Measurements from ENCODE around the gene DAGLA.
A peak's percentile ranks its signal among the peaks of the same experiment; 100 is the strongest.

DAGLA gene

DNA sequence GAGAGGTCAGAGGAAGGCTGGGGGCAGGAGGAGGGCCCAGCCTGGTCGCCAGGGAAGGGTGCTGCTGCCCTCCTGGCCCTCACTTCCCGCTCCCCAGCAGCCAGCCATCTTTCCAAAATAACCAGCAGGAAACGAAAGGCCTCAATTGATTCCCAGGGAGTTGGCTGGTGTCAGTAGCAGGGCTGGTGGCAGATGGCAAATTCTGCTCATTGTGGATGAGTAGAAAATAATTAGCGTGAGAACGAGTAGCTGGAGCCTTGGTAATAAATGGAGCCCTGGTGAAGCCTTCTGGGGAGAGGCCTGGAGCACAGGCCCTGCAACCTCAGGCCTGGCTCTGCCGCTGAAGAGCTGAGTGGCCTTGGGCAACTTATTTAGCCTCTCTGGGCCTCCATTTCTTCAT lies 31.3 kb downstream of the DAGLA start:
- no peak for DNase-seq

DNA sequence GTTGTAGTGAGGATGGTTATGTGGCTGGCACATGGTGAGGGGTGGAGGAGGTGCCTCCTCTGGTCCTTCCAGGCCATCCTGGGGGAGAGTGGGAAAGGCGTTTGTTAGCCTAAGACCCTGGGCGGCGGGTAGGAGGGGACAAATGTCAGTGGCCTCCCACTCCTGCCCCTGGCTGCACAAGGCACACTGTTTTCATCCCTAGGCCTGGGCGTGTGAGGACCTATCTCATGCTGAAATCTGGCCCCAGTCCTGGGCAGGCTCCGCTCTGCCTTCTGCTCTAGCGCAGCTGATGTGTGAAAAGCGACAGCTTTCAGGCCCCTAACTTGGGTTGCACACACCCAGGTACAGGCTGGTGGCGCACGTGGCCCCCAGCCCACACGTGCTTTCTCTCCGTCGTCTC lies 32.1 kb downstream of the DAGLA start:
- no peak for DNase-seq

DNA sequence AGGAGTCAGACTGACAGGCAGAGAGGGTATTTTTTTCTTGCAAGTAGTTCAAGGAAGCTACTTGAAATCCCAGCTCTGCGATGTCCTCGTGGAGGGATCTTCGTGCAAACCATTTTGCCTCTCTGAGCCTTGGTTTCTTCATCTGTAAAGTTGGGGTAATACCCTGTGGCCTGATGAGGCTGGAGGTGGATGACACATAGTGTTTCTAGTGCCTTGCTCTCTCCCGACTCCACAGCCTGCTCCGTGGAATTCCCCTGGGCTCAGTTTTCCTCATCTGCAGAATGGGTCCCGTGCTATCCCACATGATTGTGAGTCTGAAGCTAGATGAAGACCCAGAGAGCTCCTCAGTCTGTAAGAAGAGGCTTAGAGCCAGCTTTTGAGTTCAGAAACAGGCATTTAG lies 32.7 kb downstream of the DAGLA start:
- no peak for DNase-seq

DNA sequence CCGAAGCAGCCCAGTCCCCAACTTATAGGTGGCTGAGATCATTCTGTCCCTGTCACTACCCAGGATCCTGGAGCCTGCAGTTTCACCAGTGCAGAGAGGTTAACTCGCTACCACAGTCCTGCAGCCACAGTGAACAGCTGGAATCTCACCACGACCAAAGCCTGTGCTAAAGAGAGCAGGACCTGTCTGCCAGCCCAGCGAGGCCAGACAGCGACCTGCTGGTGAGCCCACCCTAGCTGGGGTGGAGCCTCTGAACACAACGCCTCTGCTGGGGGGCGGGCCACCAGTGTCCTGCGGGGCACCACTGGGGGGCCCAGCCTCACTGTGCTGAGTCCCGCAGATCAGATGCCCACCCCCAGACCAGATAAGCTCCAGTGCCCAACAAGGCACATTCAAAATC lies 33.3 kb downstream of the DAGLA start:
- no peak for DNase-seq

DNA sequence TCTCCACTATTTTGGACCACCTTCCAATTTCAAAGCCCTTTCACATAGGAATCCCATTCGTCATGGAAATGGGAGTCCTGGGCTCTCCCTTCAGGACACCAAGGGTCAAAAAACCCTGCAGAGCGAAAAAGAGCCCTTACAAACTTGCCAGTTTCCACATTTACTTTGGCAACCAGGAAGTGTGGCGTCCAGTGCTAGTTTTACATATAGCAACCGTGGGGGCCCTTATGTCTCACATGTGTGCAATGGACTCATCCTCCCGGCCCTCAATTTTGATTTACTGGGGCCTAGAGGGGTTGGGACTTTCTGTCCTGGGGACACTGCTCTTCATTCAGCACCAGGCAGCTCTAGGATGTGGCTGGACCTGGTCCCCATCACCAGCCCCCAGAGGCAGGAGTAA lies 33.7 kb downstream of the DAGLA start:
- no peak for DNase-seq

DNA sequence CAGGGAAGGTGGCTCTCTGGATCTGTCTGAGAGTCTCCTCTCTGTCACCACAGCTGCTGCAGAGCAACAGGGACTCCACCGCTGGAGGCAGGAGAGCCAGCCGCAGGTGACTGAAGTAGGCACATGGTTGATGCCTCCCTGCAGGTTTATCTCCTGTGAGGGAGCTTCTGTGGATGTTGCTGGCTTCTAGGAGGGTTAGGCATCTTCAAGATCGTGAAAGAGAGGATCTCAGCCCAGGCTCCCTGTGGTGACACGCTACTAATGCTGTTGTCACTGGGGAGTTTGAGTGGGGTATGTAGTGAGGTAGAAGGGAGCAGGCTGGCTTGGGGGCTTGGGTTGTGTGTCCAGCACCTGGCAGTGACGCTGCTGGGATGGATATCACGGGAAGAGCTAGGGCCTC lies 34.1 kb downstream of the DAGLA start:
- DNase-seq = no peak

DNA sequence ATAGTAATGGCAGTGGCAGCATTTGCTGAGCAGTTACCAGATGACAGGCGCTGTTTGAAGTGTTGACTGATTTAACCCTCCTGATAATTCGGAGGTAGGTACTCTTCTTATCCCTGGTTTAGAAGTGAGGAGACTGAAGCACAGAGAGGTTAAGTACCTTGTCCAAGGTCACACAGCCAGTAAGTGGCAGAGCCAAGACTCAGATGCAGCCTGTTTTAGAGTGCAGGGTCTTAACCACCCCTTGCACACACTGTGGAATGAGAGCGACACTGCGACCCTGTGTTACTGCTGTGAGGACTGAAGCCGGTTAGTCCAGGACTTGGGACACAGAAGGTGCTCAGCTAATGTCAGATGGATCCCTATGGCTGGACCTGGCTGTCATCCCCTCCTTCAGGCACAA lies 34.7 kb downstream of the DAGLA start:
- no peak for DNase-seq

DNA sequence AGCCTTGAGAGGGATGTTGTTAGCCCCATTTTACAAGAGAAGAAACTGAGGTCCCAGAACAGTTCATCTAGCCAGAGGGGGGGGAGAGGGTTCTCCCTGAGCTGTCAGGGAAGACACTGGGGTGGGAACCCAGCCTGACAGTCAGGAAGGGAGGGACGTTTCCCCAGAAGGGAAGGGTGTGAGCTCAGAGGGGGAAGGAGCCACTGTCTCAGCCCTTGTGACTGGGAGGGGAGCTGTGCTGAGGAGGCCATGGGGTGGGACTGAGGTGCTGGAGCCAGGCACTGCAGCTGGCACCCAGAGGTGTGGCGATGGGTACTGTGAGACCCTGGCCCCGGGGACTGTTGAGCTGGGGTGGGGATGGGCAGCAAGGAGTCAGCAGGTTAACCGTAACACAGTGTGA lies 35.7 kb downstream of the DAGLA start:
- no peak for DNase-seq

DNA sequence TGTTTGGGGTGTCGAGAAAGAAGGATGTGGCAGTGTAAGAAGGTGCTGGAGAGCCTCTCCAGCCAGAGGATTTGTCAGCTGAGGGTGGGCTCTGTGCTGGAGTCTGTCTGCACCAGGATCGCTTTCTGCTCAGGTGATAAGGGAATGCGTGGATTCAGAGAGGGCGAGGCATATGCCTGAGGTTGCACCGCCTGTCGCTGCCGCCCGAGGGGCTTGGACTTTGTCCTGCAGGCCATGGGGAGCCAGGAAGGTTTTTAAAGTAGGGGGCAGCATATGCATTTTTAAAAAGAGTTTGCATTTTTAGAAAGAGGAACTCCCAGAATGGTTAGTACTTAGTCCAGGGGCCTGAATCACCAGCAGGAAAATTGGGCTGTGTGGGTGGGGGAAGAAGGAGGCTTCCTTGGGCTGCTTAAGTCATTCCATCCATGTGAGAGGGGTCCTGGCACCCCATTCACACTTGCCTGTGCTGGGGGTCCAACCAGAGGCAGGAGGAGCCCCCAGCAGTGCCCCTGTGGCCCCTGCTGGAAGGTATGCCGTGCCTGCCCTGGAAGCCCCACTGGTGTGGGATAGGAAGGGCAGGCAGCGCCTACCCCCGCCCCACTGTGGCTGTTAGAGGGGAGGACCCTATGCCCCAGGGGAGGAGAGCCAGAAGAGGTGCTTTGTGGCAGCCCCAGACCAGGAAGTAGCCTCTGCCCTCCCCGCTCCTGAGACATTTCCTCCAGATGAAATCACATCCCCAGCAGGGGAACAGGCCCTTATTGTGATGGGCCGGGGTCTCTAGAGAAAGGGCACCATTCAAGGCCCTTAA lies 36.5 kb downstream of the DAGLA start:
- DNase-seq = no peak

DNA sequence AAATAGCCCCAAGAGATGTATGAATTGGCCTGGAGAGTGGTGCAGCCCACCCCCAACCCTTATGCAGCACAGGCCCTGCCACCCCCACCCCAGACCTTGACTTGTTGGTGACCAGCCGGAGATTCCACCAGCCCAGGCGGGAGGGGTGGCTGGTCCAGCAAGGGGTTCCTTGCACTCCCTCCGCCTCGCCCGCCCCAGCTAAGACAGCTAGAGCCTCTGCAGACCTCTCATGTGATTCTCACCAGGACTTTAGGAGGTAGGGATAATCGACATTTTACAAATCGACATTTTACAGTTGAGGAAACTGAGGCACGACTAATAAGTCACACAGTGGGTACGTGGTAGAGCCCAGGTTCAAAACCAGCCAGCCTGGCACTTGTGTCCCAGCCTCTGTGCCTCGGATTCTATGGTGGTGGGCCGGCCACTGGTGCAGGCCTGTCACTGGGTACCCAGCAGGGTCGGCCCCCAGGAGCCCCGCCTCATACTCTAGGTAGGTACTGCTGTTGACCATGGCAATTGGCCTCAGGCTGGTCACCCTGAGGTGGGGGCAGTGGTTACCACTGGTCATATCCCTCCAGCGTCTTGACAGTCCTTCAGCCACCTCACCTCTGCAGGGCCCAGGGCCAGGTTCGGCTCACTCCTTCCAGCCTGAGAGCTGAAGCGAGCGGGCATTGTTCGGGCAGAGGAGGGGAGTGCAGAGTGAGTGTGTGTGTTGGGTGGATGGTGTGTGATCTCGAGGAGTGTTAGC lies 37.3 kb downstream of the DAGLA start:
- no peak for DNase-seq

DNA sequence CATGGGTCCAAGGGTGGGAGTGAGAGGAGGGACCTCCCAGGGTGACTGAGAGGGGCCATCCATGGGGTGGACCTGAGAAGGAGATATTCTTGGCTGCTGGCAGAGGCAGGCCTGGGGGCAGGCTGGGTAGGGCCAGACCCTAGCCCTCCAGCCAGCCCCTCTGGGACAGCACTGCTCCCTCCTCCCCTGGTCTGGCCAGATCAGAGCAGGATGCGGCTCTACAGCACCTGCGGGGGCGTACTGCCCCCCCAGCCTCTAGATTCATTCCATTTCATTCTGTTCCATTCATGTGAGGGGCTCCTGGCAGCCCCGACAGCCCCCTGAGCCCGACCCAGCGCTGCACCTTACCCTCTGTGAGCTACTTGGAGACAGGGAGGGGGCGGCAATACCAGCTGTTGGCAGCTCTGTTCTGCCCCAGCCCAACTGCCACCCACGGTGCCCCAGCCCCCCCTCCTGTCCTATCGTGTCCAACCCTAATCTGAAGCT lies 37.9 kb downstream of the DAGLA start:
- DNase-seq = no peak

DNA sequence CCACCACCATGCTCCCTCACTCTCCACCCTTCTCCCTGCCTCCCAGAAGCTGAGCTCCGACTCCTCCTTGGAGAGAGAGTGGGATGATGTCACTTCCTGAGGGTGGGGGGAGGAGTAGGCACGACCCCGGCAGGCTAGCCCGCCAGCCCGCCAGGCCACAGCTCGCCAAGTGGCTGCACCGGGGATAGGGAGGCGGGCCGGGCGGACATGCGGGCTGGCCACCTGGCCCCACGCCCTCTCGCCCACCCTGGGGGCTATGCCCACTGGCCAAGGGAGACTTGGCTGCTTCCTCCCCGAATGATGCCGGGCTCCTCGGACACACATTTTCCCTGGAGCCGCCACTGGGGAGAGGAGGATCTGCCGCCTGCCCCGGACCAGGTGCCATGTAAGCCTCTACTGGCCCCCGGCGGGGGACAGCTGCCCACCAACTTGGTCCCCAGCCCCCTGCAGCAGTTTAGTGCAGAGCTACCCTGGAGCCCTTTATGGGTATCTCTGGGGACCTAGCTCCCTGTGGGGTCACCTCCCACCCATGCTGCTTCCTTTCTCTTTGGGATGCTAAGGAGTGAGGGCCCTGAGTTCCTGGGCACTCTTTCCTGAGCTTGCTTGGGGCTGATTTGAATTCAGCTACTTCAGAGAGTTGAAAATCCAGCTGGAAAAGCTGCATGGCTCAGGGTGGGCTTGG lies 38.6 kb downstream of the DAGLA start:
- DNase-seq = no peak

DNA sequence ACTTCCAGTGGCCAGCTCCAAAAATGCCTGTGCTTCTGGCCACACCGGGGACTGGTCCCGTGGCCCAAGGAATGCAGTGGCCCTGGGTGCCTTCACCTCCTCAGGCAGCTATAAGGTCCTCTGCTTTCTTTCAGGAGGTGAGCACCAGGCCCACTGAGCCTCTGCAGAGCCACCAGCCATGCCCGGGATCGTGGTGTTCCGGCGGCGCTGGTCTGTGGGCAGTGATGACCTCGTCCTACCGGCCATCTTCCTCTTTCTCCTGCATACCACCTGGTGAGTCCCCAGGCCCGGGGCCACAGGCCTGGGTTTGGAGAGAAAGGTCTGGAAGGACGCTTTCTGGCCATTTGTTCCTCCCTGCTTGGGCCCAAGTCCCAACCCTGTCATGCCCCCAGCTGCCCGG lies 39.8 kb downstream of the DAGLA start:
- DNase-seq = no peak

DNA sequence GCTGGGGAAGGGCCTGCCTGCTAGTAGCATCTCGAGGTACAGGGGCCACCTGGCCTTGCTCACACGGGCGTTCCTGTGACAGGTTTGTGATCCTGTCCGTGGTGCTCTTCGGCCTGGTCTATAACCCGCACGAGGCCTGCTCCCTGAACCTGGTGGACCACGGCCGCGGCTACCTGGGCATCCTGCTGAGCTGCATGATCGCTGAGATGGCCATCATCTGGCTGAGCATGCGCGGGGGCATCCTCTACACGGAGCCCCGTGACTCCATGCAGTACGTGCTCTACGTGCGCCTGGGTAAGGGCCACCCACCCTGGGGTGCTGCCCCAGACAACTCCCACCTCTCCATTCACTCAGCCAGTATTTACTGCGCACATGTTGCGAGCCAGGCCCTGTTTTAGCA lies 40.4 kb downstream of the DAGLA start:
- DNase-seq = no peak

DNA sequence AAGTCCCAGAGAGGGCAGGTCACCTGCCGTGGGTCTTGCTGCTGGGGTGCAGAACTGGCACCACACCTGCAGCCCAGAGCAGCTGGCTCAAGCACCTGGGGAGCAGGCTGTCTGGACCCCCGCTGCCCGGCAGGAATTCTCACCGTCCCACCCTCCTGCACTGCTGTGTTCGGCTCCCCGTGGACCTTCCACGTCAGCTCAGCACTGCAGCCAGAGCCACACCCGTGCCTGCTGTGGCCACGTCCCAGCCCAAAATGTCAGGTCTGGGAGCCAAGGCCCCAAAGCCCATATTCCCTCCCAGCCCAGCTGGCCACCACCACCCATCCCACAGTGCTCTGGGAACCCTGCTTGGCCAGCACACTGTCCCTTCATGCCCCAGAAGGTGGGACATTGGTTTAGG lies 44.2 kb downstream of the DAGLA start:
- DNase-seq = no peak

DNA sequence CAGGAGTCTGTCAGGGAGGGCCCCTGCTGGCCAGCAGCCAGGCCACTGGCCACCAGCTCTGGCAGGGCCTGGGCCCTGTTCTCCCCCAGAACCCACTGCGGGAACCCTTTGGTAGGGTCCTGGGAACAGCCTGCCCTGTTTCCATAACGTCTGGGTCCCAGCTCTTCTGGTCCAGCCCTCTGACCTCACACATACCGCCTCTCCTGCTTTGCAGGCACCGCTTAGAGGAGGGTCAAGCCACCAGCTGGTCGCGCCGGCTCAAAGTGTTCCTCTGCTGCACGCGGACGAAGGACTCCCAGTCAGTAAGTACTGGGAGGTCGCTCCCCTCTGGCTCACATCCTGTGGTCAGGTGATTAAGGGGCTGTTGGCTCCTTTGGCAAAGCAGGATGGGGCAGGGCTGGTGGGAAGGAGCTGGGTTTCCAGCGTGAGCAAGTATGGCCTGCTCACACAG lies 45.6 kb downstream of the DAGLA start:
- DNase-seq = no peak

DNA sequence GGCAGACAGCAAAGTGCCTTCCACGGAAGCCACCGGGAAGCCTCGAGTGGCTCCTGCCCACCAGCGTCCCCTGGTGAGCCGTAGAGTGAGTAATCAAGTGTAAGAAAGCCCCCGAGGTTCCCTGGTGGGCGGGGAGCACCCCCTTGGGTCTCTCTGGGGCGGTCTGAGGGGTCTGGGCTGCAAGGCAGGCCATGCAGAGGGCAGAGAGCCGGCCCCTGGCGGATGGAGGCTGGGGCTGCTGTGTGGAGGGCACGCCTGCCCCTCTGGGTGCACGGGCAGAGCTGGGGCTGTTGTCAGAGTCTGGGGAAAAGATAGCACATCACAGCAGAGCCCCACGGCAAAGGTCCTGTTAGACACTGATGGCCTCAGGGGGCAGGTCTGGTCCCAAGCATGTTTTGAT lies 46.6 kb downstream of the DAGLA start:
- DNase-seq = no peak

DNA sequence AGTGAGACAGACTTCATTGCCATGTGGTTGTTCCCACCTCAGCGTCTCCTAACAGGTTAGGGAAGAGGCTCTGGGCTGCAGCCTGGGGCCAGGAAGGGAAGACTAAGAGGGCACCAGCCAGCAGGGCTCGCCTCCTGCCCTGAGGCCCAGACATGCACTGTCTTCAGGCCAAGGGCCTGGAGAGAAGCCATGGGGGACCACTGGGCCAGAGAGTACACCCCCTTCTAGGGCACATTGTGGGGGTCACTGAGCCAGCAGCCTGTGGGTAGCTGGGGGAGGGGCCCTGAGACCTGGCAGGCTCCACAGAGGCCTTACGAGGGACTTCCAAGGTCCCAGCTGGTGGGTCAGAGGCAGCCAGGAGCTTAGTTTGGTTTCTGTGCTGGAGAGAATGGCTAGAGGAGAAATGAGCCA lies 47.2 kb downstream of the DAGLA start:
- DNase-seq = no peak

DNA sequence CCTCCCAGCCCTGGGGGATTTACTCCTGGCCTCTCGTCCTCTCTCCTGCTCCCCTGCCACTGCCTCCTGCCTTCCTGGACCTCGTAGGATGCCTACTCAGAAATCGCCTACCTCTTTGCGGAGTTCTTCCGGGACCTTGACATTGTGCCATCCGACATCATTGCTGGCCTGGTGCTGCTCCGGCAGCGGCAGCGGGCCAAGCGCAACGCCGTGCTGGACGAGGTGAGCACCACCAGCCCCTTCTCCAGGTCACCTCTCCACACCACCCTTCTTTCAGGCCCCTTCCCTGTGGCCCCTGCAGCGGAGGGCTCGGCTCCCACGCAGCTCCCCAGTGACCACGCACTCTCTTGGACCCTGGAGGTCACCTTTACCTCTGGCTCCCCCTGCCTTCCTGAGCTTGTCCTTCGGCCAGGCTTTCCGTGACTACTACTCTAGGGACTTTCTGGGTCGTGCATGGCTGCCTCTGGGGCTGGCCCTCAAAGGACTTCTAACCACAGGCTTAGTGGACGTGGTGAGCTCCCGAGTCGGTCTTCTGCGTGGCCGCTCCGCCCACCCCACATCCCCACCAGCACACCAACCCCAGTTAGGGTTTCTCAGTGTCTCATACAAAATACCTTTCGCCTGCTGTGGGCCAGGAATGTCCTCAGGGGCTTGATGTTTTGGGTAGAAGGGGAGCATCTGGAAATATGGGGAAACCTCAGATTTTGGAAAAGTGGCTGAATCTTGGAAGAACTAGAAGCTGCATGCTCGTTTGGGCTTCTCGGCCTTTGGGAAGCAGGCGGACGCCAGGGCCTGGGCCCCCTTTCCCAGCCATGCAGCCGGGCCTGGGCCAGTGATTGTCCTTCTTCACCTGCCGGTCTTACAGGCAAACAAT lies 48.1 kb downstream of the DAGLA start:
- DNase-seq = no peak

DNA sequence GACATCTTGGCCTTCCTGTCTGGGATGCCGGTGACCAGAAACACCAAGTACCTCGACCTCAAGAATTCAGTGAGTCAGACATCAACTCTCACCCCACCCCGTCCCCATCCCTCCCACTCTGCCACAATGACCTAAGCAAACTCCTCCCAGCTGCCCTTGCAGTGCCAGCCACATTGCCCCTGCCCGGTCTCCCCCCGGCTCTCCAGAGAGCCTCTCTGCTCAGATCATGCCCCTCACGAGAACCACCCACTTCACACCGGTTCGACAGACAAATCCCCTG lies 48.7 kb downstream of the DAGLA start:
- no peak for DNase-seq

DNA sequence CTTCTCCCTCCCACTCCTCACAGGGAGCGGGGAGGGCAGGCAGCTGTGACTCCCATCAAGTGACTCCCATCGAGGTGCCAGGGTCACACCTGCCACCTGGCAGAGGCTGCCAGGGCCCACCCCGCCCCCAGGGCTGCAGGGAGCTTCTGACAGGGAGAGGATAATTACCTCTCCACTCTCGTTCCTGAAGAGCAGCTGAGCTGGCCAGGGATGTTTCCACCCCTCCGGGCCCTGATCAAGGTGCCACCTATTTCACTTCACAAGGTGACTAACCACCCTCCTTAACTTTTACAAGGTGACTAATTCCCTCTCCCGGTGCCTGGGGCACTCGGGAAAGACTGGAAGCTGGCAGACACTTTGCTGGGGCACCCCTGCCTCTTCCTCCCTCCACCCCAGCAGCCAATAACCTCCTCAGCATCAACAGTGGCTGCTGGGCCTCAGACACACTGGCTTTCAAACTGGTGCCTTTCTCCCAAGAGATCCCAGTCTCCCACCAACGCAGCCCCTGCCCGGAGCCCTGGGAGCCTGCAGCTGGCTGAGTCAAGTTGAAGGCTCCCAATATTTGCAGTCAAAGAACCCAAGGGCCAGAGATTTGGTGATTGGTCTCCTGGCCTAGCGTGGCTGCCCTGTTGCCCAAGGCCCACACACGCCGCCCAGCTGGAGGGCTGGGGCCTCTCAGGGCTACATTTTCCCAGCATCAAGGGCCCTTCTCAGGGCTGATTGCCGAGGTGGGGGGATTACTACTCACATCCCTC lies 50.2 kb downstream of the DAGLA start:
- DNase-seq = peak; percentile 98
